HAP-1 (cell line): Measurements from ENCODE around the gene MGMT.

Experiments used
- DNase-seq, 2 experiments: peaks; one replicate each; pipeline ENCODE4 v3.0.0-alpha.2; 2016 to 2020; ENCODE audit warnings: low spot score in 2 of 2
- H3K27me3 ChIP-seq: fragments of 250-450 bp; sonication (Bioruptor Pico); 2 replicates; pipeline ENCODE4 v1.5.1; 2020; ENCODE audit warnings: low read depth, mild to moderate bottlenecking, moderate library complexity
- H3K36me3 ChIP-seq: fragments of 250-450 bp; sonication (Bioruptor Pico); replicated peaks from 2 replicates; pipeline ENCODE4 v1.5.1; 2020; ENCODE audit warnings: mild to moderate bottlenecking
- H3K4me1 ChIP-seq: fragments of 250-450 bp; sonication (Bioruptor Pico); 2 replicates; pipeline ENCODE4 v1.5.1; 2020; ENCODE audit warnings: mild to moderate bottlenecking
- H3K4me3 ChIP-seq: fragments of 250-450 bp; sonication (Bioruptor Pico); 2 replicates; pipeline ENCODE4 v1.5.1; 2020; ENCODE audit warnings: mild to moderate bottlenecking, moderate library complexity
- H3K9me3 ChIP-seq: fragments of 250-450 bp; sonication (Bioruptor Pico); 2 replicates; pipeline ENCODE4 v1.5.1; 2020; ENCODE audit warnings: mild to moderate bottlenecking, moderate library complexity
- in situ Hi-C: fragments of 300-500 bp; cut with MboI; formaldehyde crosslinking; loops from 3 replicates; pipeline ENCODE4 v1.14.3; 2020; ENCODE audit warnings: low sequenced_read_pairs, inconsistent platforms, mixed read lengths

The MGMT gene

GRCh38 chr10:129599160-129599559 lies 132.1 kb downstream of the MGMT start:
- DNase-seq, result no peak
- in situ Hi-C loops, result no loop called here
- H3K36me3 ChIP-seq, result no peaks in the 10 kb centered on the region

GRCh38 chr10:129601737-129602136 lies 134.7 kb downstream of the MGMT start:
- DNase-seq, result no peak
- H3K36me3 ChIP-seq, result no peaks in the 10 kb centered on the region
- no peaks in the 10 kb centered on the region for H3K9me3 ChIP-seq
- in situ Hi-C loops, result no loop called here
- H3K4me3 ChIP-seq, result no peak overlapping the region
- no peaks in the 10 kb centered on the region for H3K27me3 ChIP-seq
- H3K4me1 ChIP-seq, result no peaks in the 10 kb centered on the region

More at GRCh38 chr10:129599160-129599559, 132.1 kb downstream of the MGMT start:
- H3K27me3 ChIP-seq, result no peaks in the 10 kb centered on the region
- H3K4me3 ChIP-seq, result no peak overlapping the region
- H3K4me1 ChIP-seq, result no peaks in the 10 kb centered on the region
- H3K9me3 ChIP-seq, result no peaks in the 10 kb centered on the region

GRCh38 chr10:129602938-129603535 lies 136.0 kb downstream of the MGMT start:
- no peak overlapping the region for H3K4me3 ChIP-seq
- no peaks in the 10 kb centered on the region for H3K9me3 ChIP-seq
- H3K27me3 ChIP-seq, result no peaks in the 10 kb centered on the region
- no peak for DNase-seq
- in situ Hi-C loops, result no loop called here
- no peaks in the 10 kb centered on the region for H3K4me1 ChIP-seq
- H3K36me3 ChIP-seq, result no peaks in the 10 kb centered on the region

GRCh38 chr10:129604333-129605032 lies 137.4 kb downstream of the MGMT start:
- Histone ChIP-seq H3K9me3 (no peaks in the 10 kb centered on the region), H3K27me3 (no peaks in the 10 kb centered on the region), H3K36me3 (no peaks in the 10 kb centered on the region), H3K4me3 (no peak overlapping the region), H3K4me1 (no peaks in the 10 kb centered on the region)
- DNase-seq, result no peak
- in situ Hi-C loops, result no loop called here

GRCh38 chr10:129605266-129605985 lies 138.4 kb downstream of the MGMT start:
- Histone ChIP-seq H3K4me1 (no peaks in the 10 kb centered on the region), H3K27me3 (no peaks in the 10 kb centered on the region), H3K9me3 (no peaks in the 10 kb centered on the region), H3K4me3 (no peak overlapping the region), H3K36me3 (no peaks in the 10 kb centered on the region)
- DNase-seq, result no peak
- in situ Hi-C loops, result no loop called here

- Histone ChIP-seq H3K36me3 (no peaks in the 10 kb centered on the region), H3K4me1 (no peaks in the 10 kb centered on the region), H3K4me3 (no peak overlapping the region), H3K9me3 (no peaks in the 10 kb centered on the region), H3K27me3 (no peaks in the 10 kb centered on the region)
- no peak for DNase-seq
- in situ Hi-C loops, result no loop called here
Measured at GRCh38 chr10:129605986-129606518, 139.0 kb downstream of the MGMT start.

GRCh38 chr10:129607607-129608109 lies 140.6 kb downstream of the MGMT start:
- no peak for DNase-seq
- Histone ChIP-seq H3K36me3 (no peaks in the 10 kb centered on the region), H3K4me3 (no peak overlapping the region), H3K4me1 (no peaks in the 10 kb centered on the region), H3K27me3 (no peaks in the 10 kb centered on the region), H3K9me3 (no peaks in the 10 kb centered on the region)
- in situ Hi-C loops, result no loop called here

GRCh38 chr10:129608653-129609052 lies 141.6 kb downstream of the MGMT start:
- Histone ChIP-seq H3K36me3 (no peaks in the 10 kb centered on the region), H3K4me1 (no peaks in the 10 kb centered on the region), H3K9me3 (no peaks in the 10 kb centered on the region), H3K4me3 (no peak overlapping the region), H3K27me3 (no peaks in the 10 kb centered on the region)
- no peak for DNase-seq
- in situ Hi-C loops, result no loop called here

- Histone ChIP-seq H3K36me3 (no peaks in the 10 kb centered on the region), H3K9me3 (no peaks in the 10 kb centered on the region), H3K4me1 (no peaks in the 10 kb centered on the region), H3K4me3 (no peak overlapping the region), H3K27me3 (no peaks in the 10 kb centered on the region)
- in situ Hi-C loops, result no loop called here
- no peak for DNase-seq
Measured at GRCh38 chr10:129609551-129609950, 142.5 kb downstream of the MGMT start.

- no peak for DNase-seq
- in situ Hi-C loops, result no loop called here
- Histone ChIP-seq H3K4me3 (no peak overlapping the region), H3K4me1 (no peaks in the 10 kb centered on the region), H3K27me3 (no peaks in the 10 kb centered on the region), H3K9me3 (no peaks in the 10 kb centered on the region), H3K36me3 (no peaks in the 10 kb centered on the region)
Measured at GRCh38 chr10:129612481-129613109, 145.6 kb downstream of the MGMT start.

- Histone ChIP-seq H3K27me3 (no peaks in the 10 kb centered on the region), H3K9me3 (no peaks in the 10 kb centered on the region), H3K36me3 (no peaks in the 10 kb centered on the region), H3K4me1 (no peaks in the 10 kb centered on the region), H3K4me3 (no peak overlapping the region)
- in situ Hi-C loops, result no loop called here
- no peak for DNase-seq
Measured at GRCh38 chr10:129613377-129613980, 146.4 kb downstream of the MGMT start.

GRCh38 chr10:129614341-129614740 lies 147.3 kb downstream of the MGMT start:
- in situ Hi-C loops, result no loop called here

GRCh38 chr10:129615381-129615780 lies 148.3 kb downstream of the MGMT start:
- no peaks in the 10 kb centered on the region for H3K4me1 ChIP-seq
- no peak for DNase-seq
- no peaks in the 10 kb centered on the region for H3K9me3 ChIP-seq
- no peaks in the 10 kb centered on the region for H3K36me3 ChIP-seq
- in situ Hi-C loops, result no loop called here
- no peak overlapping the region for H3K4me3 ChIP-seq
- no peaks in the 10 kb centered on the region for H3K27me3 ChIP-seq

More at GRCh38 chr10:129614341-129614740, 147.3 kb downstream of the MGMT start:
- H3K36me3 ChIP-seq, result no peaks in the 10 kb centered on the region
- no peaks in the 10 kb centered on the region for H3K9me3 ChIP-seq
- DNase-seq, result no peak
- no peaks in the 10 kb centered on the region for H3K27me3 ChIP-seq
- H3K4me3 ChIP-seq, result no peak overlapping the region
- H3K4me1 ChIP-seq, result no peaks in the 10 kb centered on the region
